Neural crest cell (in vitro differentiated cells): ENCODE results near the gene RIMBP2. TPM values are rescaled to one million over a fixed set of nuclear protein-coding genes. Genes with fewer than 3 reads are reported as not detected.

Experiments
- DNase-seq: peaks from one replicate; pipeline ENCODE4 v3.0.0; 2021; ENCODE audit warnings: low read depth, mixed read lengths, low spot score
- H3K27ac Mint-ChIP-seq: one replicate; pipeline ENCODE4 v1.8.0; 2021; ENCODE audit warnings: mild to moderate bottlenecking, mixed read lengths; ENCODE audit not compliant: unreplicated experiment
- H3K27me3 Mint-ChIP-seq: 2 replicates; pipeline ENCODE4 v1.8.0; 2021; ENCODE audit warnings: low read depth, mild to moderate bottlenecking, mixed read lengths
- H3K36me3 Mint-ChIP-seq: 2 replicates; pipeline ENCODE4 v1.8.0; 2021; ENCODE audit warnings: low read depth, mild to moderate bottlenecking, mixed read lengths
- H3K4me1 Mint-ChIP-seq: 2 replicates; pipeline ENCODE4 v1.8.0; 2021; ENCODE audit warnings: mixed read lengths
- H3K4me3 Mint-ChIP-seq: one replicate; pipeline ENCODE4 v1.8.0; 2021; ENCODE audit warnings: mild to moderate bottlenecking, mixed read lengths
- H3K9me3 Mint-ChIP-seq: 2 replicates; pipeline ENCODE4 v1.8.0; 2021; ENCODE audit warnings: mixed read lengths
- CTCF ChIP-seq: fragments of 200-600 bp; sonication (generic); conservative IDR thresholded peaks from 2 replicates; pipeline ENCODE4 v1.5.0; 2021; ENCODE audit warnings: antibody characterized with exemption, mild to moderate bottlenecking
- total RNA-seq: library from RNA; stranded (reverse); gene quantifications from 2 replicates; pipeline ENCODE4 v1.2.1, GENCODE V29; 2021

Gene RIMBP2
- total RNA-seq, 1 donor from 2014 or later, result 5.9 TPM

GRCh38 chr12:130571089-130571488 lies 145.0 kb downstream of the RIMBP2 start:
- H3K36me3 Mint-ChIP-seq, result no peaks in the 10 kb centered on the region
- H3K4me1 Mint-ChIP-seq, result no peaks in the 10 kb centered on the region
- H3K9me3 Mint-ChIP-seq, result no peaks in the 10 kb centered on the region
- H3K27ac Mint-ChIP-seq, result no peak overlapping the region
- peaks cover 3% of the 10 kb centered on the region for H3K27me3 Mint-ChIP-seq
- no peak for DNase-seq
- H3K4me3 Mint-ChIP-seq, result no peak overlapping the region
- TF ChIP-seq CTCF, result no peak

GRCh38 chr12:130569521-130569920 lies 146.6 kb downstream of the RIMBP2 start:
- Mint-ChIP-seq H3K27ac (no peak overlapping the region), H3K4me1 (no peaks in the 10 kb centered on the region), H3K9me3 (peaks cover 4% of the 10 kb centered on the region), H3K27me3 (peaks cover 3% of the 10 kb centered on the region), H3K4me3 (no peak overlapping the region), H3K36me3 (no peaks in the 10 kb centered on the region)
- TF ChIP-seq CTCF, result no peak
- DNase-seq, result no peak

- H3K36me3 Mint-ChIP-seq, result no peaks in the 10 kb centered on the region
- H3K27me3 Mint-ChIP-seq, result peaks cover 3% of the 10 kb centered on the region
- DNase-seq, result no peak
- H3K4me1 Mint-ChIP-seq, result no peaks in the 10 kb centered on the region
- no peak for TF ChIP-seq CTCF
- no peak overlapping the region for H3K27ac Mint-ChIP-seq
- H3K4me3 Mint-ChIP-seq, result no peak overlapping the region
- H3K9me3 Mint-ChIP-seq, result peaks cover 4% of the 10 kb centered on the region
These were observed 147.6 kb downstream of the RIMBP2 start for GRCh38 chr12:130568501-130568900.

GRCh38 chr12:130568041-130568440 lies 148.1 kb downstream of the RIMBP2 start:
- H3K27ac Mint-ChIP-seq, result no peak overlapping the region
- no peaks in the 10 kb centered on the region for H3K36me3 Mint-ChIP-seq
- no peak for TF ChIP-seq CTCF
- H3K4me1 Mint-ChIP-seq, result no peaks in the 10 kb centered on the region
- H3K27me3 Mint-ChIP-seq, result peaks cover 4% of the 10 kb centered on the region
- peaks cover 4% of the 10 kb centered on the region for H3K9me3 Mint-ChIP-seq
- H3K4me3 Mint-ChIP-seq, result no peak overlapping the region
- no peak for DNase-seq

- Mint-ChIP-seq H3K9me3 (peaks cover 4% of the 10 kb centered on the region), H3K27me3 (peaks cover 12% of the 10 kb centered on the region), H3K27ac (no peak overlapping the region), H3K4me1 (no peaks in the 10 kb centered on the region), H3K4me3 (no peak overlapping the region), H3K36me3 (no peaks in the 10 kb centered on the region)
- no peak for TF ChIP-seq CTCF
- no peak for DNase-seq
These were observed 149.5 kb downstream of the RIMBP2 start for GRCh38 chr12:130566446-130567155.
